ENCODE measurements around the gene ACAP2.
"Not testable (repeated sequence)": the region's sequence is repeated elsewhere in the genome, so short reads cannot be mapped to it uniquely, and the experiment has no call there.

DNA sequence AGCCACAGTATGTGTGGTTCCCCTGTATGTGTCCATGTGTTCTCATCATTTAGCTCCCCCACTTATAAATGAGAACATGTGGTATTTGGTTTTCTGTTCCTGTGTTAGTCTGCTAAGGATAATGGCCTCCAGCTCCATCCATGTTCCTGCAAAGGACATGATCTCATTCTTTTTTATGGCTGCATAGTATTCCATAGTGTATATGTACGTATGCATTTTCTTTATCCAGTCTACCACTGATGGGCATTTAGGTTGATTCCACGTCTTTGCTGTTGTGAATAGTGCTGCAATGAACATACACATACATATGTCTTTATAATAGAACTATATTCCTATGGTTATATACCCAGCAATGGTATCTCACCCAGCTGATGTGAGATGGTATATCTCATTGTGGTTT, 88.8 kb downstream of the ACAP2 start:
- TF ChIP-seq POLR2A, POLR2AphosphoS5, EP300 (IDR thresholded peaks at IDR 0.05): not testable (repeated sequence)
- TF ChIP-seq, protein P1, sequence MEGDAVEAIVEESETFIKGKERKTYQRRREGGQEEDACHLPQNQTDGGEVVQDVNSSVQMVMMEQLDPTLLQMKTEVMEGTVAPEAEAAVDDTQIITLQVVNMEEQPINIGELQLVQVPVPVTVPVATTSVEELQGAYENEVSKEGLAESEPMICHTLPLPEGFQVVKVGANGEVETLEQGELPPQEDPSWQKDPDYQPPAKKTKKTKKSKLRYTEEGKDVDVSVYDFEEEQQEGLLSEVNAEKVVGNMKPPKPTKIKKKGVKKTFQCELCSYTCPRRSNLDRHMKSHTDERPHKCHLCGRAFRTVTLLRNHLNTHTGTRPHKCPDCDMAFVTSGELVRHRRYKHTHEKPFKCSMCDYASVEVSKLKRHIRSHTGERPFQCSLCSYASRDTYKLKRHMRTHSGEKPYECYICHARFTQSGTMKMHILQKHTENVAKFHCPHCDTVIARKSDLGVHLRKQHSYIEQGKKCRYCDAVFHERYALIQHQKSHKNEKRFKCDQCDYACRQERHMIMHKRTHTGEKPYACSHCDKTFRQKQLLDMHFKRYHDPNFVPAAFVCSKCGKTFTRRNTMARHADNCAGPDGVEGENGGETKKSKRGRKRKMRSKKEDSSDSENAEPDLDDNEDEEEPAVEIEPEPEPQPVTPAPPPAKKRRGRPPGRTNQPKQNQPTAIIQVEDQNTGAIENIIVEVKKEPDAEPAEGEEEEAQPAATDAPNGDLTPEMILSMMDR (IDR thresholded peaks at IDR 0.05) = not testable (repeated sequence)

Measured in gastroesophageal sphincter (tissue), 3 donors.